HepG2 (cell line): ENCODE measurements around the gene AK2. TPM values are rescaled to one million over a fixed set of nuclear protein-coding genes. Genes with fewer than 3 reads are reported as not detected.

Experiments
- DNMT3B ChIP-seq: conservative IDR thresholded peaks from 2 replicates; pipeline ENCODE4 v1.6.1; 2016; ENCODE audit warnings: missing biosample characterization, control low read depth
- ERF ChIP-seq: IDR thresholded peaks from 2 replicates; pipeline ENCODE4 v1.6.1; 2018; ENCODE audit warnings: missing biosample characterization, missing genetic modification reagents
- KAT8 ChIP-seq: IDR thresholded peaks from 2 replicates; pipeline ENCODE4 v1.6.1; 2016; ENCODE audit warnings: missing genetic modification reagents, missing compliant biosample characterization
- MED1 ChIP-seq: sonication (generic); formaldehyde crosslinking; IDR thresholded peaks from 2 replicates; pipeline ENCODE4 v1.4.0; 2020; ENCODE audit warnings: missing genetic modification reagents
- MED8 ChIP-seq: sonication (generic); formaldehyde crosslinking; IDR thresholded peaks from 2 replicates; pipeline ENCODE4 v1.8.1; 2023; ENCODE audit warnings: mild to moderate bottlenecking, missing genetic modification reagents; ENCODE audit not compliant: insufficient replicate concordance
- NFIC ChIP-seq: IDR thresholded peaks from 2 replicates; pipeline ENCODE4 v1.6.1; 2012; ENCODE audit warnings: mild to moderate bottlenecking, low read length, inconsistent platforms
- PHF20 ChIP-seq: sonication (generic); formaldehyde crosslinking; IDR thresholded peaks from 2 replicates; pipeline ENCODE4 v1.5.0; 2020; ENCODE audit warnings: mild to moderate bottlenecking, missing genetic modification reagents
- POLR2AphosphoS5 ChIP-seq: IDR thresholded peaks from 2 replicates; pipeline ENCODE4 v1.6.1; 2012; ENCODE audit warnings: low read depth, low read length
- RBFOX2 ChIP-seq: fragments of 200-400 bp; formaldehyde crosslinking; IDR thresholded peaks from 2 replicates; pipeline ENCODE4 v1.6.1; 2017; ENCODE audit warnings: low read depth, mild to moderate bottlenecking, low read length
- RXRA ChIP-seq: sonication (generic); formaldehyde crosslinking; IDR thresholded peaks from 2 replicates; pipeline ENCODE4 v1.5.1; 2020; ENCODE audit warnings: missing genetic modification reagents
- SP5 ChIP-seq: IDR thresholded peaks from 2 replicates; pipeline ENCODE4 v1.6.1; 2016; ENCODE audit warnings: low read depth, borderline replicate concordance
- YY1 ChIP-seq: IDR thresholded peaks from 2 replicates; pipeline ENCODE4 v1.6.1; 2011; ENCODE audit warnings: low read length, low read depth, moderate library complexity, mild to moderate bottlenecking; ENCODE audit not compliant: insufficient read depth, insufficient replicate concordance
- ZFY ChIP-seq: sonication (generic); formaldehyde crosslinking; IDR thresholded peaks from 2 replicates; pipeline ENCODE4 v1.4.0; 2020; ENCODE audit warnings: missing genetic modification reagents
- ZNF274 ChIP-seq: sonication (generic); formaldehyde crosslinking; IDR thresholded peaks from 2 replicates; pipeline ENCODE4 v1.5.1; 2020; ENCODE audit warnings: mild to moderate bottlenecking, missing genetic modification reagents
- ZNF292 ChIP-seq: sonication (generic); formaldehyde crosslinking; IDR thresholded peaks from 2 replicates; pipeline ENCODE4 v1.8.1; 2022; ENCODE audit warnings: mild to moderate bottlenecking, low read depth, missing genetic modification reagents, borderline replicate concordance
- ZNF337 ChIP-seq: sonication (generic); formaldehyde crosslinking; IDR thresholded peaks from 2 replicates; pipeline ENCODE4 v1.5.1; 2020; ENCODE audit warnings: missing genetic modification reagents, low read depth, mild to moderate bottlenecking, borderline replicate concordance
- ZNF34 ChIP-seq: sonication (generic); formaldehyde crosslinking; IDR thresholded peaks from 2 replicates; pipeline ENCODE4 v1.4.0; 2020; ENCODE audit warnings: mild to moderate bottlenecking, missing genetic modification reagents, borderline replicate concordance
- ZNF550 ChIP-seq: sonication (generic); formaldehyde crosslinking; IDR thresholded peaks from 2 replicates; pipeline ENCODE4 v1.4.0; 2020; ENCODE audit warnings: mild to moderate bottlenecking, missing genetic modification reagents, borderline replicate concordance
- ZNF607 ChIP-seq: sonication (generic); formaldehyde crosslinking; IDR thresholded peaks from 2 replicates; pipeline ENCODE4 v1.5.1; 2020; ENCODE audit warnings: missing genetic modification reagents, mild to moderate bottlenecking, borderline replicate concordance
- ZNF709 ChIP-seq: sonication (generic); formaldehyde crosslinking; IDR thresholded peaks from 2 replicates; pipeline ENCODE4 v1.5.0; 2020; ENCODE audit warnings: mild to moderate bottlenecking, missing genetic modification reagents
- ZNF713 ChIP-seq: sonication (generic); formaldehyde crosslinking; IDR thresholded peaks from 2 replicates; pipeline ENCODE4 v1.4.0; 2020; ENCODE audit warnings: mild to moderate bottlenecking, missing genetic modification reagents
- ZNF883 ChIP-seq: sonication (generic); formaldehyde crosslinking; IDR thresholded peaks from 2 replicates; pipeline ENCODE4 v1.5.1; 2020; ENCODE audit warnings: mild to moderate bottlenecking, missing genetic modification reagents; ENCODE audit errors: not compliant biosample characterization
- polyA plus RNA-seq, 8 experiments: library from polyadenylated mRNA; depleted of rRNA in 3 of 8; stranded (reverse) in 7 of 8; unstranded in 1 of 8; fragments of >200 nt; fragmentation: Illumina TruSeq in 4 of 8; extraction: Trizol in 4 of 8; gene quantifications; 2 replicates each; pipeline versions ENCODE4 v1.2.1 to v1.2.3, GENCODE V29; 2011 to 2016; ENCODE audit warnings: low read depth in 4 of 8, missing spikeins in 1 of 8, mixed read lengths in 1 of 8; ENCODE audit not compliant: insufficient read depth in 1 of 8
- total RNA-seq, 5 experiments: library from RNA; depleted of rRNA; stranded (reverse); fragments of >200 nt; fragmentation: Illumina TruSeq; extraction: Trizol; gene quantifications; 2 replicates each; pipeline ENCODE4 v1.2.3, GENCODE V29; 2016; ENCODE audit warnings: low read depth in 1 of 5
- TF ChIP-seq, protein P1 (sequence below): sonication (generic); formaldehyde crosslinking; IDR thresholded peaks from 2 replicates; pipeline ENCODE4 v1.5.0; 2020; ENCODE audit warnings: missing genetic modification reagents, mild to moderate bottlenecking, borderline replicate concordance
- TF ChIP-seq, protein P2 (sequence below), 2 experiments: sonication (generic) in 1 of 2; formaldehyde crosslinking in 1 of 2; IDR thresholded peaks; 2 replicates each; pipeline versions ENCODE4 v1.4.0 to v1.6.1; 2018 to 2020; ENCODE audit warnings: missing genetic modification reagents in 2 of 2, borderline replicate concordance in 1 of 2, low read depth in 1 of 2, mild to moderate bottlenecking in 1 of 2, missing biosample characterization in 1 of 2
- TF ChIP-seq, protein P3 (sequence below): sonication (generic); formaldehyde crosslinking; IDR thresholded peaks from 2 replicates; pipeline ENCODE4 v1.8.0; 2023; ENCODE audit warnings: mild to moderate bottlenecking, missing genetic modification reagents
- TF ChIP-seq, protein P4 (sequence below): sonication (generic); formaldehyde crosslinking; IDR thresholded peaks from 2 replicates; pipeline ENCODE4 v1.5.0; 2020; ENCODE audit warnings: missing genetic modification reagents, mild to moderate bottlenecking, borderline replicate concordance

The AK2 gene
- total and polyA plus RNA-seq, 2 of the 13 experiments (the other 11 are each of a cell fraction or from before 2014, with no cell fraction given), result 170 to 188 TPM

DNA sequence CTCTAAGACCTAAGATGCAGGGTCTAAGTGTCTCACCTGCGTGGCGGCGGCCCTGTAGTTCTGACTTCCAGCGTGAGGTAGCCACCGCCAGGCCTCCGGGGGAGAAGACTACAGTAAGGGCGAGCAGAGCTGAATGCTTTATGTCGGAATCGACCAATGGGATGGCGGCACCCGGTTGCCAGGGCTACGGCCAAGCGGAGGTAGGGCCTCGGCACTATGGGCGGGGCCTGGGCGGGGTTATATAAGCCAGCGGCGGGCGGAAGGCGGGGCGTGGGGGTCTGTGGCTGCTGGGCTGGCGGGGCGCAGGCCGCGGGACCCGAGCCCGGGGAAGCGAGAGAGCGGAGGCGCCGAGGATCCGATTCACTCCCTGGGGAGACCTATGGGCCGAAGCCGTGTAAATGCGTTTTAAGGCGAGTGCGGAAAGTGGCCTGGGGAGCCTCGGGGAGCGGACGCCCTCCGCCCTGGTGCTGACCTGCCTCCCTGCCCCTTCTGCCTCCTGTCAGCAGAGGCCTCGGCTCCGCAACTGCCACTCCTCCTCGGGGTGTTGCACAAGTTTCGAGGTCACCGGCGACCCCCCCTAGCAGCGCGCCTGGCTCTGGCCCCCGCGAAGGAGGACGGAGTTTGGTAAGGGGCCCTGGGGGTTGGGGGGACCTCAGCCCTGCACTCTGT is 44.3 kb upstream of the AK2 start, which contains the start of gene AZIN2 (continued):
- peak; percentile 57; the same call in 1 of the 2 replicates for TF ChIP-seq ERF (CRISPR knock-in tag)
- peak; percentile 68; the same call in 1 of the 2 replicates for TF ChIP-seq ZNF274
- TF ChIP-seq PHF20 (CRISPR knock-in tag), result 0 out of 2 replicates have a peak, but pooled peaks have one; percentile 57
- TF ChIP-seq MED1 (CRISPR knock-in tag), result 0 out of 2 replicates have a peak, but pooled peaks have one; percentile 7
- TF ChIP-seq ZNF550 (CRISPR knock-in tag), result no peak
- peak; percentile 33; the same call in 1 of the 2 replicates for TF ChIP-seq ZNF607 (CRISPR knock-in tag)
- TF ChIP-seq, protein P1, sequence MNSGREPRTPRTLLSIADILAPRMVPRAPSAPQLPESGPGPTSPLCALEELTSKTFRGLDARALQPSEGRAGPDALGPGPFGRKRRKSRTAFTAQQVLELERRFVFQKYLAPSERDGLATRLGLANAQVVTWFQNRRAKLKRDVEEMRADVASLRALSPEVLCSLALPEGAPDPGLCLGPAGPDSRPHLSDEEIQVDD (CRISPR knock-in tag), result peak; percentile 63; the same call in 1 of the 2 replicates
- TF ChIP-seq ZNF709 (CRISPR knock-in tag), result no peak
- peak; percentile 65; the same call in 1 of the 2 replicates for TF ChIP-seq ZNF337
- TF ChIP-seq RBFOX2, result peak; percentile 76
- peak; percentile 69 for TF ChIP-seq POLR2AphosphoS5
- TF ChIP-seq ZNF883 (CRISPR knock-in tag), result peak; percentile 63
- TF ChIP-seq ZFY (CRISPR knock-in tag), result peak; percentile 83
- 0 out of 2 replicates have a peak, but pooled peaks have one; percentile 46 for TF ChIP-seq SP5 (CRISPR knock-in tag)
- TF ChIP-seq YY1, result peak; percentile 22
- TF ChIP-seq RXRA (CRISPR knock-in tag), result peak; percentile 44
- TF ChIP-seq ZNF713 (CRISPR knock-in tag), result 0 out of 2 replicates have a peak, but pooled peaks have one; percentile 25
- TF ChIP-seq ZNF292 (CRISPR knock-in tag), result 0 out of 2 replicates have a peak, but pooled peaks have one; percentile 16
- peak; percentile 73; the same call in 1 of the 2 replicates for TF ChIP-seq KAT8 (CRISPR knock-in tag)
- no peak for TF ChIP-seq ZNF34 (CRISPR knock-in tag)
- TF ChIP-seq MED8 (CRISPR knock-in tag), result no peak
- TF ChIP-seq DNMT3B (CRISPR knock-in tag), result 0 out of 2 replicates have a peak, but pooled peaks have one; percentile 42
- TF ChIP-seq, protein P2, sequence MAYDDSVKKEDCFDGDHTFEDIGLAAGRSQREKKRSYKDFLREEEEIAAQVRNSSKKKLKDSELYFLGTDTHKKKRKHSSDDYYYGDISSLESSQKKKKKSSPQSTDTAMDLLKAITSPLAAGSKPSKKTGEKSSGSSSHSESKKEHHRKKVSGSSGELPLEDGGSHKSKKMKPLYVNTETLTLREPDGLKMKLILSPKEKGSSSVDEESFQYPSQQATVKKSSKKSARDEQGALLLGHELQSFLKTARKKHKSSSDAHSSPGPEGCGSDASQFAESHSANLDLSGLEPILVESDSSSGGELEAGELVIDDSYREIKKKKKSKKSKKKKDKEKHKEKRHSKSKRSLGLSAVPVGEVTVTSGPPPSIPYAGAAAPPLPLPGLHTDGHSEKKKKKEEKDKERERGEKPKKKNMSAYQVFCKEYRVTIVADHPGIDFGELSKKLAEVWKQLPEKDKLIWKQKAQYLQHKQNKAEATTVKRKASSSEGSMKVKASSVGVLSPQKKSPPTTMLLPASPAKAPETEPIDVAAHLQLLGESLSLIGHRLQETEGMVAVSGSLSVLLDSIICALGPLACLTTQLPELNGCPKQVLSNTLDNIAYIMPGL (CRISPR knock-in tag; IDR thresholded peaks at IDR 0.05; ENCODE audit: borderline replicate concordance in 1 of 2, low read depth in 1 of 2), result peak; percentile 18 to 35; a peak in 1 of 4 replicates
- no peak for TF ChIP-seq NFIC
- TF ChIP-seq, protein P3, sequence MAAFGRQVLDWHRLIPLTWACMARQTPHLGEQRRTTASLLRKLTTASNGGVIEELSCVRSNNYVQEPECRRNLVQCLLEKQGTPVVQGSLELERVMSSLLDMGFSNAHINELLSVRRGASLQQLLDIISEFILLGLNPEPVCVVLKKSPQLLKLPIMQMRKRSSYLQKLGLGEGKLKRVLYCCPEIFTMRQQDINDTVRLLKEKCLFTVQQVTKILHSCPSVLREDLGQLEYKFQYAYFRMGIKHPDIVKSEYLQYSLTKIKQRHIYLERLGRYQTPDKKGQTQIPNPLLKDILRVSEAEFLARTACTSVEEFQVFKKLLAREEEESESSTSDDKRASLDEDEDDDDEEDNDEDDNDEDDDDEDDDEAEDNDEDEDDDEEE (CRISPR knock-in tag), result peak; percentile 81; the same call in 1 of the 2 replicates
- TF ChIP-seq, protein P4, sequence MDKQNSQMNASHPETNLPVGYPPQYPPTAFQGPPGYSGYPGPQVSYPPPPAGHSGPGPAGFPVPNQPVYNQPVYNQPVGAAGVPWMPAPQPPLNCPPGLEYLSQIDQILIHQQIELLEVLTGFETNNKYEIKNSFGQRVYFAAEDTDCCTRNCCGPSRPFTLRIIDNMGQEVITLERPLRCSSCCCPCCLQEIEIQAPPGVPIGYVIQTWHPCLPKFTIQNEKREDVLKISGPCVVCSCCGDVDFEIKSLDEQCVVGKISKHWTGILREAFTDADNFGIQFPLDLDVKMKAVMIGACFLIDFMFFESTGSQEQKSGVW (CRISPR knock-in tag), result no peak
